HepG2 (cell line): ENCODE results near the gene ZFAND3. TPM values are rescaled to one million over a fixed set of nuclear protein-coding genes. Genes with fewer than 3 reads are reported as not detected.

Source experiments
- ARHGAP35 ChIP-seq: sonication (generic); formaldehyde crosslinking; IDR thresholded peaks from 2 replicates; pipeline ENCODE4 v1.9.0; 2022; ENCODE audit warnings: mild to moderate bottlenecking, inconsistent platforms, moderate library complexity, missing genetic modification reagents, borderline replicate concordance
- DBP ChIP-seq: sonication (generic); formaldehyde crosslinking; IDR thresholded peaks from 2 replicates; pipeline ENCODE4 v1.4.0; 2020; ENCODE audit warnings: missing genetic modification reagents; ENCODE audit errors: not compliant biosample characterization
- DZIP1 ChIP-seq: sonication (generic); formaldehyde crosslinking; IDR thresholded peaks from 2 replicates; pipeline ENCODE4 v1.5.0; 2020; ENCODE audit warnings: mild to moderate bottlenecking, missing genetic modification reagents
- FOXA3 ChIP-seq: IDR thresholded peaks from 2 replicates; pipeline ENCODE4 v1.6.1; 2016; ENCODE audit warnings: missing genetic modification reagents, missing compliant biosample characterization
- NFYC ChIP-seq: IDR thresholded peaks from 2 replicates; pipeline ENCODE4 v1.6.1; 2016; ENCODE audit warnings: missing genetic modification reagents, missing compliant biosample characterization
- PAXIP1 ChIP-seq: sonication (generic); formaldehyde crosslinking; conservative IDR thresholded peaks from 2 replicates; pipeline ENCODE4 v1.4.0; 2020; ENCODE audit warnings: mild to moderate bottlenecking, missing genetic modification reagents, moderate library complexity
- RNF219 ChIP-seq: sonication (generic); formaldehyde crosslinking; IDR thresholded peaks from 2 replicates; pipeline ENCODE4 v1.5.0; 2020; ENCODE audit warnings: mild to moderate bottlenecking, missing genetic modification reagents
- SOX13 ChIP-seq, 3 experiments: fragments of 450-650 bp in 1 of 3; sonication (generic) in 1 of 3; formaldehyde crosslinking in 1 of 3; IDR thresholded peaks in 2 of 3; conservative IDR thresholded peaks in 1 of 3; 2 replicates each; pipeline versions ENCODE4 v1.5.0 to v1.6.1; 2016 to 2020; ENCODE audit warnings: antibody characterized with exemption in 1 of 3, mild to moderate bottlenecking in 1 of 3, missing compliant biosample characterization in 1 of 3, missing genetic modification reagents in 1 of 3, moderate library complexity in 1 of 3
- ZNF331 ChIP-seq: sonication (generic); formaldehyde crosslinking; IDR thresholded peaks from 2 replicates; pipeline ENCODE4 v1.4.0; 2020; ENCODE audit warnings: missing genetic modification reagents
- ZNF75D ChIP-seq: sonication (generic); formaldehyde crosslinking; IDR thresholded peaks from 2 replicates; pipeline ENCODE4 v1.8.1; 2023; ENCODE audit warnings: missing genetic modification reagents, mild to moderate bottlenecking, borderline replicate concordance
- polyA plus RNA-seq, 8 experiments: library from polyadenylated mRNA; depleted of rRNA in 3 of 8; stranded (reverse) in 7 of 8; unstranded in 1 of 8; fragments of >200 nt; fragmentation: Illumina TruSeq in 4 of 8; extraction: Trizol in 4 of 8; gene quantifications; 2 replicates each; pipeline versions ENCODE4 v1.2.1 to v1.2.3, GENCODE V29; 2011 to 2016; ENCODE audit warnings: low read depth in 4 of 8, missing spikeins in 1 of 8, mixed read lengths in 1 of 8; ENCODE audit not compliant: insufficient read depth in 1 of 8
- total RNA-seq, 5 experiments: library from RNA; depleted of rRNA; stranded (reverse); fragments of >200 nt; fragmentation: Illumina TruSeq; extraction: Trizol; gene quantifications; 2 replicates each; pipeline ENCODE4 v1.2.3, GENCODE V29; 2016; ENCODE audit warnings: low read depth in 1 of 5
- TF ChIP-seq, protein P1 (sequence below): sonication (generic); formaldehyde crosslinking; IDR thresholded peaks from 2 replicates; pipeline ENCODE4 v1.9.0; 2021; ENCODE audit warnings: missing genetic modification reagents, borderline replicate concordance
- TF ChIP-seq, protein P2 (sequence below): sonication (generic); formaldehyde crosslinking; IDR thresholded peaks from 2 replicates; pipeline ENCODE4 v1.4.0; 2020; ENCODE audit warnings: mild to moderate bottlenecking, missing genetic modification reagents

The ZFAND3 gene
- total and polyA plus RNA-seq, 2 of the 13 experiments (the other 11 are each of a cell fraction or from before 2014, with no cell fraction given) = 16.4 to 17.1 TPM

DNA sequence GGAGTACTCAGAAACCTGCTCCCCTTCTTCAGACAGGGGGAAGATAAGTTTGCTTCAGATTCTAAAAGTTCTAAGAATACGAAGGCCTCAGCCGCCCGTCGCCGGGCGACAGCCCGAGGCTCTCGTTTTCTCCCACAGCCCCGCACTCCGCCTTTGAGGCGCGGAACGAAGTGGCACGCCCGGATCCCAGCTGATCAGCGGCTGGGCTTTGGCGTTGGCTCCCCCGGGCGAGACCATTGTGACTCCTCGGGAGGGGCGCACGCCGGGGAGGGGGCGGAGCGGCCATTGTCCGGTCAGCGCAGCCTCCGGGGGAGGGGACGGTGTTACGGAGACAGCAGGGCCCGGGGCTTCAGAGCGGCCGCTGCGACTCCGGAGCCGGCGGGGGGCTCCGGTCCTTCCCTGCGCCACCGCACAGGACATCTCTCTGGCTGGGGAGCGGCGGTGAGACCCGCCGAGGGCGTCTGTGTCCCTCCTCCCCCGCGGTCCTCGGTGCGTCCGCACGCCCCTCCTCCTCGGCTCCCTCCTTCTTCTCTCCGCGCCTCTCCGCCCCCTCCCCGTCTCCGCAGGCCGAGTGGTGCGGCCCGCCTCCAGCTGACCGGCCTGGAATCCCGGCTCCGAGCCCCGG lies at the start of gene ZFAND3 (continued):
- TF ChIP-seq PAXIP1 (CRISPR knock-in tag) = peak; percentile 75
- TF ChIP-seq, protein P1, sequence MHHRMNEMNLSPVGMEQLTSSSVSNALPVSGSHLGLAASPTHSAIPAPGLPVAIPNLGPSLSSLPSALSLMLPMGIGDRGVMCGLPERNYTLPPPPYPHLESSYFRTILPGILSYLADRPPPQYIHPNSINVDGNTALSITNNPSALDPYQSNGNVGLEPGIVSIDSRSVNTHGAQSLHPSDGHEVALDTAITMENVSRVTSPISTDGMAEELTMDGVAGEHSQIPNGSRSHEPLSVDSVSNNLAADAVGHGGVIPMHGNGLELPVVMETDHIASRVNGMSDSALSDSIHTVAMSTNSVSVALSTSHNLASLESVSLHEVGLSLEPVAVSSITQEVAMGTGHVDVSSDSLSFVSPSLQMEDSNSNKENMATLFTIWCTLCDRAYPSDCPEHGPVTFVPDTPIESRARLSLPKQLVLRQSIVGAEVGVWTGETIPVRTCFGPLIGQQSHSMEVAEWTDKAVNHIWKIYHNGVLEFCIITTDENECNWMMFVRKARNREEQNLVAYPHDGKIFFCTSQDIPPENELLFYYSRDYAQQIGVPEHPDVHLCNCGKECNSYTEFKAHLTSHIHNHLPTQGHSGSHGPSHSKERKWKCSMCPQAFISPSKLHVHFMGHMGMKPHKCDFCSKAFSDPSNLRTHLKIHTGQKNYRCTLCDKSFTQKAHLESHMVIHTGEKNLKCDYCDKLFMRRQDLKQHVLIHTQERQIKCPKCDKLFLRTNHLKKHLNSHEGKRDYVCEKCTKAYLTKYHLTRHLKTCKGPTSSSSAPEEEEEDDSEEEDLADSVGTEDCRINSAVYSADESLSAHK (CRISPR knock-in tag) = no peak
- peak; percentile 56; the same call in 1 of the 2 replicates for TF ChIP-seq NFYC (CRISPR knock-in tag)
- TF ChIP-seq, protein P2, sequence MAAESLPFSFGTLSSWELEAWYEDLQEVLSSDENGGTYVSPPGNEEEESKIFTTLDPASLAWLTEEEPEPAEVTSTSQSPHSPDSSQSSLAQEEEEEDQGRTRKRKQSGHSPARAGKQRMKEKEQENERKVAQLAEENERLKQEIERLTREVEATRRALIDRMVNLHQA (CRISPR knock-in tag) = no peak
- no peak for TF ChIP-seq RNF219 (CRISPR knock-in tag)
- TF ChIP-seq ARHGAP35 = no peak; the same call in 1 of the 2 replicates
- peak; percentile 57 for TF ChIP-seq DBP (CRISPR knock-in tag)
- 0 out of 2 replicates have a peak, but pooled peaks have one; percentile 14 for TF ChIP-seq SOX13 (IDR thresholded peaks at IDR 0.05)
- TF ChIP-seq SOX13 (CRISPR knock-in tag; conservative IDR thresholded peaks at IDR 0.05 in 1 of 2, IDR thresholded peaks at IDR 0.05 in 1 of 2) = peak in 1 of 2 experiments; percentile 76; a peak in 2 of 4 replicates
- TF ChIP-seq FOXA3 (CRISPR knock-in tag) = peak; percentile 27
- peak; percentile 83; the same call in 1 of the 2 replicates for TF ChIP-seq DZIP1
- TF ChIP-seq ZNF75D (CRISPR knock-in tag) = no peak
- TF ChIP-seq ZNF331 = 0 out of 2 replicates have a peak, but pooled peaks have one; percentile 29
